Right lobe of liver (tissue), 4 donors: ENCODE results near the gene PTPRN2.

ENCODE experiments used
- POLR2A ChIP-seq: fragments of 450-650 bp; IDR thresholded peaks from one replicate; pipeline ENCODE4 v1.6.1; 2017; ENCODE audit warnings: antibody characterized with exemption, mild to moderate bottlenecking
- TF ChIP-seq, protein P1 (sequence below), 4 donors: fragments of 200-600 bp in 3 of 4; fragments of 450-650 bp in 1 of 4; IDR thresholded peaks; one replicate each; pipeline versions ENCODE4 v1.5.1 to v1.8.0; 2016 to 2022; ENCODE audit warnings: antibody characterized with exemption in 4 of 4, mild to moderate bottlenecking in 2 of 4
- donor health status: DM: no; HTN: no; CAD: no.
- donor health status: DM: no; HTN: no; CAD: no.
- donor health status: DM: no; HTN: yes; CAD: no.

DNA sequence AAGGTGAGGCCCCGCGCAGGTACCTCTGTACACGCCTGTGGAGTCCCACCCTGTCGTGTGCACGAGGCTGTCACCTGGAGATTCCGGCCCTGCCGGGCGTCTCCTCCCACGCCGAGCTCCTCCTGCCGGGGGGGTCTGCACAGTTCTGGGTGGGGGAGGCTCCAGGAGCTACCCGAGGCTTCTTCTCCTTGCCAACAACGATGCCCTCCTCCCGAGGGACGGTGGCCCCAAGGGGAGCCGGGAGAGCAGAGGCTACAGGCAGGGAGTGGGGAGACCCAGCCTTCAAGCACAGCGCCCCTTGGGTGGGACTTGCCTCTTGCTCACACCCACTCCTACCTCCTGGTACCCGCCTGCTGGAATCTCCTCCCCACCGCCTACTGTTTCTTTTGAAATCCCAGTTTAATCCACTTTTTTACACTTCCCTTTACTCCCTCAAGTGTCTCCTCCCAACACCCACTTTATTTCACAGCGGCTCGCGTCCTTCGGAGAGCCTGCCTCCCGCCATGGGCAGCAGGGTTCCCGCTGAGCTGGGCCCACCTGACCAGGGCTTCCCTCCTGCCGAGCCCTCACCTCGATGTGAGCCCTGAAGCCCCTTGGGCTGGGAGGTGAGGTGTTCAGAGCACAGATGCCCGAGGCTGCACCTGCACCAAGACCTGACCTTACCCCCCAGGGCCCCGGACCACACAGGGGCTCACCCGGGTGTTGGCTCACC is 912.8 kb downstream of the PTPRN2 start:
- TF ChIP-seq, protein P1, sequence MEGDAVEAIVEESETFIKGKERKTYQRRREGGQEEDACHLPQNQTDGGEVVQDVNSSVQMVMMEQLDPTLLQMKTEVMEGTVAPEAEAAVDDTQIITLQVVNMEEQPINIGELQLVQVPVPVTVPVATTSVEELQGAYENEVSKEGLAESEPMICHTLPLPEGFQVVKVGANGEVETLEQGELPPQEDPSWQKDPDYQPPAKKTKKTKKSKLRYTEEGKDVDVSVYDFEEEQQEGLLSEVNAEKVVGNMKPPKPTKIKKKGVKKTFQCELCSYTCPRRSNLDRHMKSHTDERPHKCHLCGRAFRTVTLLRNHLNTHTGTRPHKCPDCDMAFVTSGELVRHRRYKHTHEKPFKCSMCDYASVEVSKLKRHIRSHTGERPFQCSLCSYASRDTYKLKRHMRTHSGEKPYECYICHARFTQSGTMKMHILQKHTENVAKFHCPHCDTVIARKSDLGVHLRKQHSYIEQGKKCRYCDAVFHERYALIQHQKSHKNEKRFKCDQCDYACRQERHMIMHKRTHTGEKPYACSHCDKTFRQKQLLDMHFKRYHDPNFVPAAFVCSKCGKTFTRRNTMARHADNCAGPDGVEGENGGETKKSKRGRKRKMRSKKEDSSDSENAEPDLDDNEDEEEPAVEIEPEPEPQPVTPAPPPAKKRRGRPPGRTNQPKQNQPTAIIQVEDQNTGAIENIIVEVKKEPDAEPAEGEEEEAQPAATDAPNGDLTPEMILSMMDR (IDR thresholded peaks at IDR 0.05): no peak
- no peak for TF ChIP-seq POLR2A
